ENCODE measurements around the gene WHRN. TPM values are rescaled to one million over a fixed set of nuclear protein-coding genes. Genes with fewer than 3 reads are reported as not detected.

Gene WHRN
- total RNA-seq, result 0.73 and 4.0 TPM in 2 replicates

DNA sequence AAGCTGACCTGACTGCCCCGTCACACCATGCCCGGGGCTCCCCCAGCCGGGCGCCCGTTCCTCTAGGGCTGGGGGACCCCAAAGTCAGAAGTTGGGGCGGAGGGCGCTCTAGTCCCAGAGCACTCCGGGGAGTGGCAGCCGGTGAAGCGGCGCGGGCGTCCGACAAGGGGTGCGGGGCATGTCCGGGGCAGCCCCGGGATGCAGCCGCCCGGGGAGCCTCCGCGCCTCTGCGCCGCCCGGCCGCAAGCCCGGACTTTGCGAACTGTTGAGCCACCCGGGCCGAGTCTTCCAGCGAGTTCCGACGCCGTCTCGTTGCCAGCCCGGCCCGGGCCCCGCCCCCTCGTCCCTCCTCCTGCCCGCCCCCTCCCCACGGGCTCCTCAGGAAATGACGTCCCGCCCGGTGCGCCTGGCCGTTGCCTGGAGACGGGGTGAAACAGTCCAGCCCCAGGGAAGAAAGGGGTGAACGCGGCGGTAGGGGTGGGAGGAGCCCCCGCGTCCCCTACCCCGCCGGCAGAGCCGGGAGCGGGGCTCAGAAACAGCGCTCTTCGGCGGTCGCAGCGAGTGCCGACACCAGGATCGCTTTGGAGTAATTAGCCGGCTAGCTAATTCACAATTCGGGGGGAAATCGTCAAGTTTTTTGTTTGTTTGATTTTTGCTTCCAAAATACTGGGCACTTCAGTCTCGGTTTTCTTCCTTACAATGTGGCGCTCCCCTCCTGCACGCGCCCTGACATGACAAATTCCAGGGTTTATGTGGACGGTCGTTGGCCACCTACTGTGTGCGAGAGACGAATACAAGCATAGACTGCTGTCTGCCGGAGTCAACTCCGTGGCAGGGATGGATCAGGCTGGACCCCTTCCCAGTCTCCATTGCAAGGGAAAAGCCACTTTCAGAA is at the start of gene WHRN:
WHRN (minus strand) TSS at position 287 of the 895 bp plus-strand sequence. CDS start 672 bp downstream, outside the sequence.

DNA sequence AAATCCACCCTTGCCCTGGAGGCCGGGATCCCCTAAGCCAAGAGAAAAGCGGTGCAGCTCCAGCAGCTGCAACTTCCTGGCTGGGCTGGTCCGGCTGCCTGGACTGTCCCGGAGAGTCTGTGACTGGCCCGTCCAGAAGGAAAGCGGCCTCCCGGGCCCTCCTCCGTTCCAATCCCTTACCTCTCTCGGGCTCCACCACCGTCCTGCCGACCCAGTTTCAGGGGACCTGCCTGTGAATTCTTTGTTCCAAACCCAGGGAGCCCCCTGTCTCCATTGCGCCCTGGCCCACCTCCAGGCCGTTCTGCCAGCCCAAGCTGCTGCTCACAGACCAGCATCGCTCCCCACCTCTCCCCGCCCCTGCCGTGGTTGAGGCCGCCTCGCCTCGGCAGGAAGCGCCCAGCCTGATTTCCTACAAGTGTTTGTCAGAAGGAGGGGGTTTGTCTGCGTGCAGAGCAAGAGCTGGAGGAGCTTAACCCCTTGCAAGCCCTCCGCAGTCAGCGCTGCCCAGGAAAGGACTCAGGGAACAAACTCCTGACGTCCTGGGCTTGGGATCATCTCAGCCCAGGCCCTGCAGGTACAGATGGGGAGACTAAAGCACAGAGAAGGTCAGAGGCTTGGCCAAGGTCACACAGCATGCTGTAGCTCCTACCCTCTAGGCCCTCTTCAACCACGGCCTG is 117.5 kb downstream of the WHRN start, which contains the start of gene AKNA:
AKNA (minus strand) TSS at position 303 of the 677 bp plus-strand sequence. CDS start 6,649 bp downstream, outside the sequence.

Other genes with a start within 250 kb of the WHRN start
- gene ORM1, start 182.4 kb downstream of the WHRN start, total RNA-seq, result not detected in 2 replicates
- gene ORM2, start 175.6 kb downstream of the WHRN start, total RNA-seq, result not detected in 2 replicates
- 8.9 and 10.4 TPM in 2 replicates for gene AKNA, start 117.5 kb downstream of the WHRN start, total RNA-seq
- gene ATP6V1G1, start 82.3 kb upstream of the WHRN start, total RNA-seq, result 97.1 and 106 TPM in 2 replicates
- gene TMEM268, start 105.8 kb upstream of the WHRN start, total RNA-seq, result 2.8 and 5.0 TPM in 2 replicates
- not detected in 2 replicates for gene TEX53, start 152.3 kb upstream of the WHRN start, total RNA-seq
- gene TEX48, start 176.7 kb upstream of the WHRN start, total RNA-seq, result not detected in 2 replicates

All from smooth muscle cell of trachea (primary cell).